A673 (cell line): ENCODE results near the gene NDUFAF2. TPM values are rescaled to one million over a fixed set of nuclear protein-coding genes. Genes with fewer than 3 reads are reported as not detected.

Source experiments
- BruUV-seq: library from RNA; stranded (reverse); fragments of 400-500 nt; replicated peaks from 2 replicates; lab custom pipeline; 2021; lab: Mats Ljungman, UMichigan
- CTCF ChIA-PET: fragments of 300-600 bp; sonication (Branson Sonifier 250); formaldehyde crosslinking; loops from one replicate; lab custom pipeline; 2022; ENCODE audit warnings: antibody characterized with exemption; lab: Charles Lee
- POLR2A ChIA-PET: fragments of 300-600 bp; sonication (Branson Sonifier 250); formaldehyde crosslinking; loops from one replicate; lab custom pipeline; 2022; ENCODE audit warnings: antibody characterized with exemption; ENCODE audit not compliant: low non-redundant PET; lab: Charles Lee
- DNase-seq: peaks from one replicate; pipeline ENCODE4 v3.0.0-alpha.2; 2015; ENCODE audit warnings: low spot score
- H3K27ac ChIP-seq: fragments of 200-600 bp; sonication (generic); 2 replicates; pipeline ENCODE4 v1.5.1; 2016; ENCODE audit warnings: mixed run types, low read depth, mild to moderate bottlenecking, mixed read lengths, antibody characterized with exemption, low read length; ENCODE audit not compliant: poor library complexity, severe bottlenecking
- H3K27me3 ChIP-seq: fragments of 200-600 bp; sonication (generic); replicated peaks from 2 replicates; pipeline ENCODE4 v1.6.1; 2017; ENCODE audit warnings: mixed run types, low read depth, mild to moderate bottlenecking, mixed read lengths, antibody characterized with exemption, low read length; ENCODE audit not compliant: insufficient read depth, poor library complexity
- H3K36me3 ChIP-seq: fragments of 200-600 bp; sonication (generic); 2 replicates; pipeline ENCODE4 v1.6.1; 2016; ENCODE audit warnings: mixed run types, mild to moderate bottlenecking, mixed read lengths, antibody characterized with exemption, low read length; ENCODE audit not compliant: insufficient read depth, poor library complexity, severe bottlenecking
- H3K4me1 ChIP-seq: fragments of 200-600 bp; sonication (generic); 2 replicates; pipeline ENCODE4 v1.6.1; 2017; ENCODE audit warnings: mixed run types, mild to moderate bottlenecking, mixed read lengths, antibody characterized with exemption, low read length; ENCODE audit not compliant: insufficient read depth, poor library complexity, severe bottlenecking
- H3K4me3 ChIP-seq: fragments of 200-600 bp; sonication (generic); 2 replicates; pipeline ENCODE4 v1.5.1; 2016; ENCODE audit warnings: low read depth, mixed run types, mild to moderate bottlenecking, mixed read lengths, low read length; ENCODE audit not compliant: poor library complexity, severe bottlenecking
- H3K9me3 ChIP-seq: fragments of 200-600 bp; sonication (generic); 2 replicates; pipeline ENCODE4 v1.6.1; 2016; ENCODE audit warnings: mixed run types, low read depth, mild to moderate bottlenecking, mixed read lengths, antibody characterized with exemption, low read length; ENCODE audit not compliant: poor library complexity, severe bottlenecking
- EZH2 ChIP-seq: fragments of 200-600 bp; sonication (generic); IDR thresholded peaks from 2 replicates; pipeline ENCODE4 v1.6.1; 2017; ENCODE audit warnings: borderline replicate concordance, low read depth, mild to moderate bottlenecking, mixed read lengths, antibody characterized with exemption, low read length; ENCODE audit not compliant: poor library complexity, severe bottlenecking
- intact Hi-C: fragments of 100-400 bp; cut with micrococcal nuclease; formaldehyde crosslinking; loops from one replicate; pipeline ENCODE4 v1.10.0; 2022; ENCODE audit not compliant: unreplicated experiment
- total RNA-seq: library from RNA; stranded (reverse); gene quantifications from 2 replicates; pipeline ENCODE4 v1.2.3, GENCODE V29; 2021
- TF ChIP-seq, protein P1 (sequence below): fragments of 300-800, 200-600 bp; sonication (generic); conservative IDR thresholded peaks from 2 replicates; pipeline ENCODE4 v1.5.1; 2017; ENCODE audit warnings: low read depth, mild to moderate bottlenecking, antibody characterized with exemption, low read length, moderate library complexity, mixed read lengths

NDUFAF2 gene
- total RNA-seq, 1 experiment from 2014 or later: 61.6 TPM

DNA sequence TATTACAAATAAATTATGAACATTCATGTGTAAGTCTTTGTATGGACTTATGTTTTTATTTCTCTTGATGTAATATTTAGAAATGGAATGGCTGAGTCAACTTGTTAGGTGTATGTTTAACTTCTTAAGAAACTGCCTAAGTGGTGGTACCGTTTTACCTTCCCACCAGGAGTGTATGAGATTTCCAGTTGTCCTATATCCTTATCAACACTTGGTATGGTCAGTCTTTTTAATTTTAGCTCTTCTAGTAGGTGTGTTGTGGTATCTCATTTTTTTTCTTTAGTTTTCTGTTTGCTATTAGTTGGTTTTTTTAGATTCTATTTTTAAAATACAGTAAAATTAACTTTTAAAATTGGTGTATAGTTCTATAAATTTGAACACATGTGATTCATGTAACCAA is 3.7 kb downstream of the NDUFAF2 start:
- Histone ChIP-seq H3K4me3 (no peak overlapping the region), H3K27ac (no peak overlapping the region), H3K27me3 (no peaks in the 10 kb centered on the region), H3K36me3 (no peaks in the 10 kb centered on the region), H3K4me1 (peaks cover 10% of the 10 kb centered on the region), H3K9me3 (no peaks in the 10 kb centered on the region)
- ChIA-PET POLR2A (no interaction called here), CTCF (no interaction called here)
- DNase-seq: no peak
- TF ChIP-seq EZH2: no peak
- TF ChIP-seq, protein P1, sequence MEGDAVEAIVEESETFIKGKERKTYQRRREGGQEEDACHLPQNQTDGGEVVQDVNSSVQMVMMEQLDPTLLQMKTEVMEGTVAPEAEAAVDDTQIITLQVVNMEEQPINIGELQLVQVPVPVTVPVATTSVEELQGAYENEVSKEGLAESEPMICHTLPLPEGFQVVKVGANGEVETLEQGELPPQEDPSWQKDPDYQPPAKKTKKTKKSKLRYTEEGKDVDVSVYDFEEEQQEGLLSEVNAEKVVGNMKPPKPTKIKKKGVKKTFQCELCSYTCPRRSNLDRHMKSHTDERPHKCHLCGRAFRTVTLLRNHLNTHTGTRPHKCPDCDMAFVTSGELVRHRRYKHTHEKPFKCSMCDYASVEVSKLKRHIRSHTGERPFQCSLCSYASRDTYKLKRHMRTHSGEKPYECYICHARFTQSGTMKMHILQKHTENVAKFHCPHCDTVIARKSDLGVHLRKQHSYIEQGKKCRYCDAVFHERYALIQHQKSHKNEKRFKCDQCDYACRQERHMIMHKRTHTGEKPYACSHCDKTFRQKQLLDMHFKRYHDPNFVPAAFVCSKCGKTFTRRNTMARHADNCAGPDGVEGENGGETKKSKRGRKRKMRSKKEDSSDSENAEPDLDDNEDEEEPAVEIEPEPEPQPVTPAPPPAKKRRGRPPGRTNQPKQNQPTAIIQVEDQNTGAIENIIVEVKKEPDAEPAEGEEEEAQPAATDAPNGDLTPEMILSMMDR: no peak
- no TSS peak for BruUV-seq
- intact Hi-C loops: loop anchor here (10.0 kb wide), 1 partner anchor 264 kb away; no protein-coding TSS in a partner anchor

DNA sequence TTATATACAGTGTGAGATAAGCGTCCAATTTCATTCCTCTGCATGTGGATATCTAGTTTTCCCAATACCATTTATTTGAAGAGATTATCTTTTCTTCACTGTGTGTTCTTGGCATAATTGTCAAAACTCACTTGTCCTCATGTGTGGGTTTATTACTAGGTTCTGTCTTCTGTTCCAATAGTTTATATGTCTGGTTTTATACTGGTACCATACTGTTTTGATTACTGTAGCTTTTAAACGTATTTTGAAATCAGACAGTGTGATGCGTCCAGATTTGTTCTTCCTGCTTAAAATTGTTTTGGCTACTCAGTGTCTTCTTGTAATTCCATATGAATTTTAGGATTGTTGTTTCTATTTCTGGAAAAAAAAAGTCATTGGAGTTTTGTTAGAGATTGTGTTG is 10.2 kb downstream of the NDUFAF2 start:
- Histone ChIP-seq H3K27ac (no peak overlapping the region), H3K27me3 (no peaks in the 10 kb centered on the region), H3K36me3 (peaks cover 4% of the 10 kb centered on the region), H3K4me3 (no peak overlapping the region), H3K9me3 (peaks cover 14% of the 10 kb centered on the region), H3K4me1 (peaks cover 10% of the 10 kb centered on the region)
- no TSS peak for BruUV-seq
- intact Hi-C loops: loop anchor here (10.0 kb wide), 1 partner anchor 700 kb away; no protein-coding TSS in a partner anchor
- ChIA-PET POLR2A (no interaction called here), CTCF (no interaction called here)
- no peak for DNase-seq
- TF ChIP-seq, protein P1: no peak
- TF ChIP-seq EZH2: no peak

DNA sequence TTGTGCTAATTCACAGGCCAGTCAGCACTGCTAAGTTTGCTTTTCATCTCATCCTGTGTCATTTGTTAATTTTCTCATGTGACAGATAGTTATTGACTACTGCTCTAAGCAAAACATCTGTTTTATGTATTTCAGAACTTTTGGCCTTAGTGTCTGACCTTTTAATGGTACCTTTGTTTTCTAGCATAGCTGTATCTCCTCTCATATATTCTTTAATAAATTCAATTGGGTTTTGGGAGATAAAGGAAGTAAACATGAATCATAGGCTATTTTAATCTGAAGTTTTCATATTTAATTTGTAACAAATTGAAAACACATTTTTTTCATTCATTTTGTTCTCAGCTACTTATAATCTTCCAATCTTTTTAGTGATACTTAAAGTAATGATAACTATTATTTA is 13.1 kb downstream of the NDUFAF2 start:
- intact Hi-C loops: loop anchor here (10.0 kb wide), 1 partner anchor 697 kb away; no protein-coding TSS in a partner anchor
- Histone ChIP-seq H3K27me3 (no peaks in the 10 kb centered on the region), H3K4me1 (peaks cover 22% of the 10 kb centered on the region), H3K4me3 (no peak overlapping the region), H3K36me3 (peaks cover 4% of the 10 kb centered on the region), H3K9me3 (peaks cover 14% of the 10 kb centered on the region), H3K27ac (no peak overlapping the region)
- DNase-seq: no peak
- CTCF ChIA-PET: no interaction called here
- TF ChIP-seq, protein P1: no peak
- TF ChIP-seq EZH2: no peak
- no TSS peak for BruUV-seq
- POLR2A ChIA-PET: interaction anchor here (0.6 kb wide), 1 partner anchor 979 kb away, joined by 4 read pairs; no protein-coding TSS in a partner anchor
